Globus pallidus (tissue), 1 donor: ENCODE results near the gene TFF1.

Source experiments
- DNase-seq: peaks from one replicate; pipeline ENCODE4 v3.0.0-alpha.2; 2015; ENCODE audit warnings: low spot score

The TFF1 gene

GRCh38 chr21:42382915-42383314 is 16.6 kb upstream of the TFF1 start:
- no peak for DNase-seq

GRCh38 chr21:42381347-42381984 is 15.1 kb upstream of the TFF1 start:
- DNase-seq: no peak

- no peak for DNase-seq
Observed at GRCh38 chr21:42379426-42380215, 13.3 kb upstream of the TFF1 start.

- no peak for DNase-seq
Observed at GRCh38 chr21:42378418-42378817, 12.1 kb upstream of the TFF1 start.

GRCh38 chr21:42377951-42378340 is 11.6 kb upstream of the TFF1 start:
- DNase-seq: no peak

GRCh38 chr21:42377211-42377950 is 11.0 kb upstream of the TFF1 start:
- DNase-seq: no peak

- no peak for DNase-seq
Observed at GRCh38 chr21:42376338-42376982, 10.1 kb upstream of the TFF1 start.

- no peak for DNase-seq
Observed at GRCh38 chr21:42375966-42376337, 9.6 kb upstream of the TFF1 start.

GRCh38 chr21:42375506-42375905 is 9.2 kb upstream of the TFF1 start:
- no peak for DNase-seq

DNA sequence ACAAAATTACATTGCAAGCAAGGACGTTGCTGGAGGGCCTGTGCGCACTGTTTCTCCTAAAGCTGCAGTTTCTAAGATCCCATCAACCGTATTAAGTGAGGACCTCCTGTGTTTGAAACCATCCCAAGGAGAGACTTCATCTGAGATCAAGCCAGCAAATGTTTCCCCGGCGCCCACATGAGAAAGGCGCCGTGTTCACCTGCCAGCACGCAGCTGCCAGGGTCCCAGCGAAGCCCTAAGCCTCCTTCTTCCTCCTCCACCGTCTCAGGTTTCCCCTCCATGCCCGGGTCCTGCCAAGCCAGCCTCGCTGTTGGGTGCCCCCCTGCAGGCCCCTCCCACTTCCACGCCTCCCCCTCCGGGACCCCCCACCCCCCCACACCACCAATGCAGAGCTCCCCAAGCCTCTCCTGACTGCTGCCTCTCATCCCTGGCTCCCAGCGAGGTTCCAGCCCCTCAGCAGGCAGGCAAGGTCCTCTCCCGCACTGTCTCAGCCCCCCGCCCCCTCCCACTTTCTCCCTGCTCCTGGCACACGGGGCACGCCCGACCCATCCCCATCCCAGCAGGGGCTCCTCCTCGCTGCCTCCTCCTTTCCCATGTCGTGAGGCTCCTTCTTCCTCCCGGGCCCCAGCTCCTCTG is 8.6 kb upstream of the TFF1 start:
- DNase-seq: no peak

DNA sequence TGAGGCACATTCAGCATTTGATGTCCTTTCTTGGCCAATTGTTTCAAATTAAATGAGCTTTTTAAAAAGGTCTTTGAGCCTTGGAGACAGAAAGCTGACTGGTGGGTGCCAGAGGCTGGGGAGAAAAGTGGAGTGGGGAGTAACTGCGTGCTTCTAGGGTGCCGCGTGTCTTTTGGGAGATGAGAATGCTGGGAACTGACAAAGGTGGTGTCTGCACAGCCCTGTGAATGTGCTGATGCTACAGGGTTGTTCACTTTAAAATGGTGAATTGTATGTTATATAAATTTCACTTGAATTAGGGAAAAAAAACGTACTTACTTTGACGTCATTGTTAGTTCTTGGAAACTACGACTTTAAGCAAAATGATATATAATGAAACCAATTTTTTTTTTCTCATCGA is 8.1 kb upstream of the TFF1 start:
- DNase-seq: no peak

- no peak for DNase-seq
Observed at GRCh38 chr21:42373908-42374455, 7.6 kb upstream of the TFF1 start.

DNA sequence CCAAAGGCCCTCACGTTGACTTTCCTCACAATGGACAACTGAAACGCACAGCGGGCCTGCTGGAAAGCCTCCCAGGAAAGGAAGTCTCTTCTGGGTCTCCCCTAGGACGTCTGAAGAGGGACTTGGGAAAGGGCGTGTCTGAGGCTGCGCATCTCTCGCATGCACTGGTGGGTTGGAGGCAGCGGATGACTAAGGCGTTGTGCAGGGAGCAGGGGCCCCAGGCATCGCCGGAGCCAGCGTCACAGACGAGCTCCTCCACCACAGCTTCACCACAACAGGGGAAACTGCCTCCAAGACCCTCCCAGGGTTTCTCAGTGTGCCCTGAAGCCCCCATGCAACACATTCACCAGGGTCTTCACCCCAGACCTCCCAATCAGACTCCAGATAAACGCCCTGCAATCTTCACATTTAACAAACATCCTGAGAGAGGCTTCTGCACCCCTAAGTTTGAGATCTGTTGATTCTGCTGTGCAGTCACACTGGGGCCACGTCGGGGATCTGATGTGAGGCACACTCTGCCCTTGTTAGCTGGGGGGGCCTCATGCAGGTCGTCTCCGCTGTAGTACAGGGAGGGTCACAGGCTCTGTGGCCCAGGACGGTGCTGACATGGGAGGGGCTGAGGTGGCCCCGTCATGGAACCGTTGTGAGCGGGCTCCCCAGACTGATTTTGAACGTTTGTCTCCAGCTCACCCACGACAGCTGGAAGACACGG is 7.0 kb upstream of the TFF1 start:
- DNase-seq: no peak

DNA sequence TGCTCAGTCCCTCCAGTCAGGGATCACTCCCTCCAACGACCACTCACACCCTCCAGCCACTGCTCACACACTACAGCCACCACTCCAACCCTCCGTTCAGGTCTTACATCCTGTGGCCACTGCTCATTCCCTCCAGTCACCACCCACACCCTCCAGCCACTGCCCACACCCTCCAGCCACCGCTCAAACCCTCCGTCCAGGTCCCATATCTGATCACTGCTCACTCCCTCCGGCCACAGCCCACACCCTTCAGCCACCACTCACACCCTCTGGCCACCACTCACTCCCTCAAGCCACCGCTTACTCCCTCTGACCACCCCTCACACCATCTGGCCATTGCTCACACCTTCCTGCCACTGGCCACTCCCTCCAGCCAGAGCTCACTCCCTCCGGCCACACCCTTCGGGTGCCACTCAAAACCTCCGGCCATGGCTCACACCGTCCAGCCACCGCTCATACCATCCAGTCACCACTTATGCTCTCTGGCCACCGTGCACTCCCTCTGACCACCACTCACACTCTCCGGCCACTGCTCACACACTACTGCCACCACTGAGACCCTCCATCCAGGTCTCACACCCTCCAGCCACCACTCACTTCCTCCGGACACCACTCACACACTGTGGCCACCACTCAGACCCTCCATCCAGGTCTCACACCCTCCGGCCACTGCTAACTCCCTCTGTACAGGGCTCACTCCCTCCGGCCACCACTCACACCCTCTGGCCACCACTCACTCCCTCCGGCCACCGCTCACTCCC is 4.7 kb upstream of the TFF1 start:
- DNase-seq: no peak

DNA sequence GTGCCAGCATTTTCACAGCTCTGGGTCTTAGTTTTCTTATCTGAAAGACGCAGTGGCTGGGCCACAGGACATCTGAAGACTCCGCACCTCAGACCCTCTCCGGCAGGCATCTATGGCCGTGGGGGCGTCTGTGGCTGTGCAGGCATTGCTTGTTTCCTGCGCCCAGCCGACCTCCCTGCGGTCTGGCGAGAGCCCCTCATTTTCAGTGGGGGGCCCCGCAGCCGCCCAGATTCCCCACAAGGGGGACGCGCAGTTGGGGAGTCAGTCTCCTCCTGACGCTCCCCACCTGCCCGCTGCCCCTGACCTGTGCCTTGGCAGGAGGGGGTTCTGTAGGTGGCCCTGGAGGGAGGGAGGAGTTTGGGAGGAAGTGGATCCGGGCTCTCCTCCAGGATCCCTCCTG is 3.5 kb upstream of the TFF1 start:
- no peak for DNase-seq

DNA sequence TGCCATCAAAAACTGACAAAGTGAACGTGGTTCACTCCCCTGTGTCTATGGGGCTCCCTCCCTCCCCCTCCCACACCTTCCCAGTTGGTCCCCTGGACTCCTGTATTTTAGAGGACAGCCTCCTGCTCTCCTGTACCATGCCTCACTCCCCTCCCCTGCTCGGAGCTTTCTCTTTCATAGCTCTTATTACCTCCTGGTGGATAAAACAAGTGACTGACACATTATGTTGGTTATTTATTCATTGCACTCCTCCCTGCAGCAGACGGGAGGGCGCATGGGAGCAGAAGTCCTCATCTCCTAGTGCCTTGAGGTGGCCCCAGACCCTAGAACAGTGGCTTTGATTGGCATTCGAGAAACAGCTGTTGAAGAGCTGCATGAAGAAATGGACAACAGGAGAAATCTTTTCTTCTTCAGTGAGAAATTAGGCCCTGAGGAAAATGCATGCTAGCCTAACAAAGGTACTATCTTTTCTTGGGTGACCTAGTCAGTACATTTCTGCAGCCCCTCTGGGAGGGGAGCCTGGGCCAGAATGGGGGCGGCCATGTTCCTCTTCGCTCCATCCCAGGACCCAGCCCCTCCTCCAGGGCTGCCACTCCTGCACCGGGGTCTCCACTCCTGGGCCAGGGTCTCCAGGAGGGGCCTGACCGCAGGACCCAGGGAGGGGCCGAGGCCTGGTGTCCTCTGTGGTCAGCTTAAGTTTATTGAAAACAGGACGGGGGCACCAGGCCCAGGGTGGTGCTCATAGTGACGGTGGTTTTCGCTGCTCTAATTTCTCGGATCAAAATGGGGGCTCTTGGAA is 1.2 kb upstream of the TFF1 start:
- DNase-seq: no peak

GRCh38 chr21:42365770-42366169 is 565 bp downstream of the TFF1 start:
- no peak for DNase-seq

GRCh38 chr21:42364304-42364865 is 1.9 kb downstream of the TFF1 start:
- no peak for DNase-seq

GRCh38 chr21:42363312-42363711 is 3.0 kb downstream of the TFF1 start:
- no peak for DNase-seq
